Stomach (tissue), 4 donors: ENCODE data around the gene KIAA1586.

Source experiments
- EP300 ChIP-seq: sonication (generic); formaldehyde crosslinking; IDR thresholded peaks from one replicate; pipeline ENCODE4 v1.6.1; 2017; ENCODE audit warnings: antibody characterized with exemption
- POLR2A ChIP-seq, 4 donors: fragments of 450-650 bp; IDR thresholded peaks; one replicate each; pipeline ENCODE4 v1.6.1; 2016; ENCODE audit warnings: antibody characterized with exemption in 4 of 4, control low read depth in 2 of 4, mild to moderate bottlenecking in 1 of 4, moderate library complexity in 1 of 4
- POLR2AphosphoS5 ChIP-seq, 3 donors: sonication (generic); formaldehyde crosslinking; IDR thresholded peaks; one replicate each; pipeline ENCODE4 v1.6.1; 2016; ENCODE audit warnings: antibody characterized with exemption in 3 of 3

GRCh38 chr6:57038906-57039305, 7.6 kb upstream of the KIAA1586 start:
- TF ChIP-seq POLR2AphosphoS5 (IDR thresholded peaks at IDR 0.05) (no peak), POLR2A (IDR thresholded peaks at IDR 0.05) (no peak), EP300 (no peak)
